WTC11 (cell line): Measurements from ENCODE around the gene LYSMD1.

Experiments used
- CREB1 ChIP-seq: sonication (generic); formaldehyde crosslinking; IDR thresholded peaks from 2 replicates; pipeline ENCODE4 v1.8.0; 2023; ENCODE audit warnings: mild to moderate bottlenecking, missing genetic modification reagents
- ETV6 ChIP-seq: sonication (generic); formaldehyde crosslinking; IDR thresholded peaks from 2 replicates; pipeline ENCODE4 v1.8.1; 2022; ENCODE audit warnings: mild to moderate bottlenecking, missing genetic modification reagents
- FOXK1 ChIP-seq: sonication (generic); formaldehyde crosslinking; IDR thresholded peaks from 2 replicates; pipeline ENCODE4 v1.8.0; 2022; ENCODE audit warnings: mild to moderate bottlenecking, moderate library complexity, missing genetic modification reagents
- PRRX2 ChIP-seq: fragments of 250-450 bp; sonication (Bioruptor Pico); IDR thresholded peaks from 2 replicates; pipeline ENCODE4 v1.8.0; 2021; ENCODE audit warnings: mild to moderate bottlenecking
- RELA ChIP-seq: sonication (generic); formaldehyde crosslinking; IDR thresholded peaks from 2 replicates; pipeline ENCODE4 v1.8.1; 2022; ENCODE audit warnings: missing genetic modification reagents, mild to moderate bottlenecking, borderline replicate concordance
- ZNF121 ChIP-seq: sonication (generic); formaldehyde crosslinking; IDR thresholded peaks from 2 replicates; pipeline ENCODE4 v1.8.0; 2023; ENCODE audit warnings: missing genetic modification reagents
- ZNF138 ChIP-seq: sonication (generic); formaldehyde crosslinking; conservative IDR thresholded peaks from 2 replicates; pipeline ENCODE4 v1.8.1; 2022; ENCODE audit warnings: mild to moderate bottlenecking, moderate library complexity, missing genetic modification reagents
- ZNF263 ChIP-seq: sonication (generic); formaldehyde crosslinking; IDR thresholded peaks from 2 replicates; pipeline ENCODE4 v1.8.1; 2022; ENCODE audit warnings: low read depth, mild to moderate bottlenecking, moderate library complexity, missing genetic modification reagents
- TF ChIP-seq, protein P1 (sequence below): fragments of 200-600 bp; IDR thresholded peaks from 2 replicates; pipeline ENCODE4 v1.8.0; 2022; ENCODE audit warnings: antibody characterized with exemption
- TF ChIP-seq, protein P2 (sequence below): sonication (generic); formaldehyde crosslinking; IDR thresholded peaks from 2 replicates; pipeline ENCODE4 v1.8.0; 2022; ENCODE audit warnings: mild to moderate bottlenecking, missing genetic modification reagents
- TF ChIP-seq, protein P3 (sequence below): sonication (generic); formaldehyde crosslinking; IDR thresholded peaks from 2 replicates; pipeline ENCODE4 v1.8.0; 2022; ENCODE audit warnings: mild to moderate bottlenecking, missing genetic modification reagents
- TF ChIP-seq, protein P4 (sequence below): sonication (generic); formaldehyde crosslinking; IDR thresholded peaks from 2 replicates; pipeline ENCODE4 v1.8.1; 2023; ENCODE audit warnings: mild to moderate bottlenecking, missing genetic modification reagents, moderate library complexity

DNA sequence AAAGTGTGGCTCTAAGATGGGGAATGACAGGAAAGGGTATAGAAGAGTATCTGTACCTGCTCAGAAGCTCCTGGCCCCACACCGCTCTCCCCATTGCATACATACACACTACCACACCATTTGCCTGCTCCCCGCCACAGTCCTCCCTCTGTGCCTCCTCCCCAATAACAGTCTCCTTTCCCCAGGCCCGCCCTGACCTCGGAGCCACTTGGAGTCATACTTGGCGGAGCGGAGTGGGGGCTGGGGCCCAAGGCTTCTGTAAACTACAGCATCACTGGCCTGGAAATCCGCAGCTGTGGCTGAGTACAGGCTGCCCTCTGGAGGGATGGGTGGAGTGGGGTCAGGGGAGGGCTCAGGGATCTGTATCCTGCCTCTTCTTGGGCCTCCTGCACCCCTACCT lies 27.9 kb downstream of the LYSMD1 start:
- TF ChIP-seq, protein P1, sequence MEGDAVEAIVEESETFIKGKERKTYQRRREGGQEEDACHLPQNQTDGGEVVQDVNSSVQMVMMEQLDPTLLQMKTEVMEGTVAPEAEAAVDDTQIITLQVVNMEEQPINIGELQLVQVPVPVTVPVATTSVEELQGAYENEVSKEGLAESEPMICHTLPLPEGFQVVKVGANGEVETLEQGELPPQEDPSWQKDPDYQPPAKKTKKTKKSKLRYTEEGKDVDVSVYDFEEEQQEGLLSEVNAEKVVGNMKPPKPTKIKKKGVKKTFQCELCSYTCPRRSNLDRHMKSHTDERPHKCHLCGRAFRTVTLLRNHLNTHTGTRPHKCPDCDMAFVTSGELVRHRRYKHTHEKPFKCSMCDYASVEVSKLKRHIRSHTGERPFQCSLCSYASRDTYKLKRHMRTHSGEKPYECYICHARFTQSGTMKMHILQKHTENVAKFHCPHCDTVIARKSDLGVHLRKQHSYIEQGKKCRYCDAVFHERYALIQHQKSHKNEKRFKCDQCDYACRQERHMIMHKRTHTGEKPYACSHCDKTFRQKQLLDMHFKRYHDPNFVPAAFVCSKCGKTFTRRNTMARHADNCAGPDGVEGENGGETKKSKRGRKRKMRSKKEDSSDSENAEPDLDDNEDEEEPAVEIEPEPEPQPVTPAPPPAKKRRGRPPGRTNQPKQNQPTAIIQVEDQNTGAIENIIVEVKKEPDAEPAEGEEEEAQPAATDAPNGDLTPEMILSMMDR: no peak
- TF ChIP-seq ZNF138 (CRISPR knock-in tag) (no peak), CREB1 (CRISPR knock-in tag) (no peak), ZNF121 (CRISPR knock-in tag) (no peak), ETV6 (no peak), FOXK1 (no peak), PRRX2 (CRISPR knock-in tag) (no peak), RELA (CRISPR knock-in tag) (no peak), ZNF263 (CRISPR knock-in tag) (no peak)
- TF ChIP-seq, protein P2, sequence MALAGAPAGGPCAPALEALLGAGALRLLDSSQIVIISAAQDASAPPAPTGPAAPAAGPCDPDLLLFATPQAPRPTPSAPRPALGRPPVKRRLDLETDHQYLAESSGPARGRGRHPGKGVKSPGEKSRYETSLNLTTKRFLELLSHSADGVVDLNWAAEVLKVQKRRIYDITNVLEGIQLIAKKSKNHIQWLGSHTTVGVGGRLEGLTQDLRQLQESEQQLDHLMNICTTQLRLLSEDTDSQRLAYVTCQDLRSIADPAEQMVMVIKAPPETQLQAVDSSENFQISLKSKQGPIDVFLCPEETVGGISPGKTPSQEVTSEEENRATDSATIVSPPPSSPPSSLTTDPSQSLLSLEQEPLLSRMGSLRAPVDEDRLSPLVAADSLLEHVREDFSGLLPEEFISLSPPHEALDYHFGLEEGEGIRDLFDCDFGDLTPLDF (CRISPR knock-in tag): no peak
- TF ChIP-seq, protein P3, sequence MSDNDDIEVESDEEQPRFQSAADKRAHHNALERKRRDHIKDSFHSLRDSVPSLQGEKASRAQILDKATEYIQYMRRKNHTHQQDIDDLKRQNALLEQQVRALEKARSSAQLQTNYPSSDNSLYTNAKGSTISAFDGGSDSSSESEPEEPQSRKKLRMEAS (CRISPR knock-in tag): no peak
- TF ChIP-seq, protein P4, sequence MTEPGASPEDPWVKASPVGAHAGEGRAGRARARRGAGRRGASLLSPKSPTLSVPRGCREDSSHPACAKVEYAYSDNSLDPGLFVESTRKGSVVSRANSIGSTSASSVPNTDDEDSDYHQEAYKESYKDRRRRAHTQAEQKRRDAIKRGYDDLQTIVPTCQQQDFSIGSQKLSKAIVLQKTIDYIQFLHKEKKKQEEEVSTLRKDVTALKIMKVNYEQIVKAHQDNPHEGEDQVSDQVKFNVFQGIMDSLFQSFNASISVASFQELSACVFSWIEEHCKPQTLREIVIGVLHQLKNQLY (CRISPR knock-in tag): no peak
